OCI-LY7 (cell line): Measurements from ENCODE around the gene CACNA2D4. TPM values are rescaled to one million over a fixed set of nuclear protein-coding genes. Genes with fewer than 3 reads are reported as not detected.

Source experiments
- BruUV-seq: library from RNA; stranded (reverse); fragments of 400-500 nt; replicated peaks from 2 replicates; lab custom pipeline; 2021; lab: Mats Ljungman, UMichigan
- CTCF ChIA-PET: fragments of 300-600 bp; sonication (Branson Sonifier 250); formaldehyde crosslinking; loops from one replicate; lab custom pipeline; 2022; ENCODE audit warnings: antibody characterized with exemption; ENCODE audit not compliant: unreplicated experiment; lab: Charles Lee
- POLR2A ChIA-PET: fragments of 300-600 bp; sonication (Branson Sonifier 250); formaldehyde crosslinking; loops from one replicate; lab custom pipeline; 2022; ENCODE audit warnings: antibody characterized with exemption; lab: Charles Lee
- DNase-seq: peaks from one replicate; pipeline ENCODE4 v3.0.0-alpha.2; 2015; ENCODE audit warnings: low spot score
- H2AFZ ChIP-seq: fragments of 200-600 bp; sonication (generic), shearing (Covaris generic); 2 replicates; pipeline ENCODE4 v1.6.1; 2014; ENCODE audit warnings: mild to moderate bottlenecking, antibody characterized with exemption, low read length, moderate library complexity
- H3K27ac ChIP-seq: fragments of 200-600 bp; sonication (generic); 2 replicates; pipeline ENCODE4 v1.5.1; 2014; ENCODE audit warnings: mixed run types, low read depth, mild to moderate bottlenecking, moderate library complexity, low read length, inconsistent platforms; ENCODE audit not compliant: poor library complexity, severe bottlenecking
- H3K36me3 ChIP-seq: fragments of 200-600 bp; sonication (generic); 2 replicates; pipeline ENCODE4 v1.6.1; 2014; ENCODE audit warnings: mild to moderate bottlenecking, antibody characterized with exemption, low read length, moderate library complexity, mixed read lengths; ENCODE audit not compliant: insufficient read depth
- H3K4me1 ChIP-seq: fragments of 200-600 bp; sonication (generic); 2 replicates; pipeline ENCODE4 v1.5.1; 2014; ENCODE audit warnings: mild to moderate bottlenecking, low read length; ENCODE audit not compliant: insufficient read depth, poor library complexity, severe bottlenecking
- H3K4me2 ChIP-seq: fragments of 200-600 bp; sonication (generic); 2 replicates; pipeline ENCODE4 v1.6.1; 2014; ENCODE audit warnings: mild to moderate bottlenecking, low read length
- H3K4me3 ChIP-seq: fragments of 200-600 bp; sonication (generic); 2 replicates; pipeline ENCODE4 v1.5.1; 2014; ENCODE audit warnings: mild to moderate bottlenecking, low read depth, low read length; ENCODE audit not compliant: poor library complexity, severe bottlenecking
- H3K79me2 ChIP-seq: fragments of 200-600 bp; sonication (generic); 2 replicates; pipeline ENCODE4 v1.6.1; 2016; ENCODE audit warnings: low read depth, mild to moderate bottlenecking, low read length, moderate library complexity, mixed read lengths; ENCODE audit not compliant: insufficient read depth
- H3K9me2 ChIP-seq: fragments of 200-600 bp; sonication (generic); 2 replicates; pipeline ENCODE4 v1.6.1; 2016; ENCODE audit warnings: mild to moderate bottlenecking, low read length, mixed read lengths; ENCODE audit not compliant: insufficient read depth
- H3K9me3 ChIP-seq: fragments of 200-600 bp; sonication (generic); 2 replicates; pipeline ENCODE4 v1.6.1; 2014; ENCODE audit warnings: mild to moderate bottlenecking, mixed run types, low read length, mixed read lengths
- H4K20me1 ChIP-seq: fragments of 200-600 bp; sonication (generic); 2 replicates; pipeline ENCODE4 v1.6.1; 2014; ENCODE audit warnings: mild to moderate bottlenecking, antibody characterized with exemption, low read length, moderate library complexity, mixed read lengths; ENCODE audit not compliant: insufficient read depth
- EZH2phosphoT487 ChIP-seq: fragments of 200-600 bp; sonication (generic); IDR thresholded peaks from 2 replicates; pipeline ENCODE4 v1.6.1; 2018; ENCODE audit warnings: low read depth, borderline replicate concordance, mild to moderate bottlenecking, mixed run types, antibody characterized with exemption, low read length, moderate library complexity, mixed read lengths
- intact Hi-C: fragments of 100-400 bp; cut with micrococcal nuclease; formaldehyde crosslinking; loops from one replicate; pipeline ENCODE4 v1.10.0; 2022; ENCODE audit not compliant: unreplicated experiment
- total RNA-seq, 2 experiments: library from RNA; depleted of rRNA in 1 of 2; stranded (reverse); fragments of >200 nt in 1 of 2; shearing (Covaris generic) in 1 of 2; gene quantifications; 2 replicates each; pipeline ENCODE4 v1.2.3, GENCODE V29; 2014 to 2022
- TF ChIP-seq, protein P1 (sequence below): fragments of 200-600 bp; sonication (generic); conservative IDR thresholded peaks from 2 replicates; pipeline ENCODE4 v1.5.1; 2014; ENCODE audit warnings: mild to moderate bottlenecking, antibody characterized with exemption, low read length, moderate library complexity, mixed read lengths

Gene CACNA2D4
- total RNA-seq, 2 experiments from 2014 or later = 0.13 TPM; not detected in 1

DNA sequence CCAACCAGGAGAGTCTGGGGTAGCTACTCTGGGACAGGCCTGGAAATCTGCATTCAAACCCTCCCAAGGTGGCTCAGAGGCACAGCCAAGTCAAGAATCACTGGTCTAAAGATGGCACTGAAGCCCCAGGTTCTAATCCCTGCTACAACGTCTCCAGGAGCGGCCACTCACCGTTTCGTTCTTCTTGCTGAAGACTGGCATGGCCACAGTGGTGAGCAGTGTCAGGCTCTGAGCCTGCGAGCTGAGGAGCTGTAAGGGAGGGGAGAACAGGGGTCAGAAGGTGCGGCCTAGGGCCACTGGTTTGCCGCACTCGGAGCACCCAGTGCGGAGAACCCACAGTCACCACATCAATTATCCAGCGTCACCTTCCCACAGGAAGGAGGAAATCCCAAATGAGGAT is 38.8 kb downstream of the CACNA2D4 start:
- H3K79me2 ChIP-seq = no peaks in the 10 kb centered on the region
- H3K27ac ChIP-seq = no peak overlapping the region
- POLR2A ChIA-PET = no interaction called here
- CTCF ChIA-PET = interaction anchor here (0.5 kb wide), 1 partner anchor 45 kb away, joined by 3 read pairs; no protein-coding TSS in a partner anchor
- no peaks in the 10 kb centered on the region for H4K20me1 ChIP-seq
- no peak overlapping the region for H2AFZ ChIP-seq
- no peaks in the 10 kb centered on the region for H3K9me3 ChIP-seq
- intact Hi-C loops = no loop called here
- no peaks in the 10 kb centered on the region for H3K9me2 ChIP-seq
- H3K4me2 ChIP-seq = no peak overlapping the region
- TF ChIP-seq, protein P1, sequence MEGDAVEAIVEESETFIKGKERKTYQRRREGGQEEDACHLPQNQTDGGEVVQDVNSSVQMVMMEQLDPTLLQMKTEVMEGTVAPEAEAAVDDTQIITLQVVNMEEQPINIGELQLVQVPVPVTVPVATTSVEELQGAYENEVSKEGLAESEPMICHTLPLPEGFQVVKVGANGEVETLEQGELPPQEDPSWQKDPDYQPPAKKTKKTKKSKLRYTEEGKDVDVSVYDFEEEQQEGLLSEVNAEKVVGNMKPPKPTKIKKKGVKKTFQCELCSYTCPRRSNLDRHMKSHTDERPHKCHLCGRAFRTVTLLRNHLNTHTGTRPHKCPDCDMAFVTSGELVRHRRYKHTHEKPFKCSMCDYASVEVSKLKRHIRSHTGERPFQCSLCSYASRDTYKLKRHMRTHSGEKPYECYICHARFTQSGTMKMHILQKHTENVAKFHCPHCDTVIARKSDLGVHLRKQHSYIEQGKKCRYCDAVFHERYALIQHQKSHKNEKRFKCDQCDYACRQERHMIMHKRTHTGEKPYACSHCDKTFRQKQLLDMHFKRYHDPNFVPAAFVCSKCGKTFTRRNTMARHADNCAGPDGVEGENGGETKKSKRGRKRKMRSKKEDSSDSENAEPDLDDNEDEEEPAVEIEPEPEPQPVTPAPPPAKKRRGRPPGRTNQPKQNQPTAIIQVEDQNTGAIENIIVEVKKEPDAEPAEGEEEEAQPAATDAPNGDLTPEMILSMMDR = no peak
- TF ChIP-seq EZH2phosphoT487 = no peak
- H3K36me3 ChIP-seq = no peaks in the 10 kb centered on the region
- no peak for DNase-seq
- H3K4me3 ChIP-seq = no peak overlapping the region
- no peaks in the 10 kb centered on the region for H3K4me1 ChIP-seq
- BruUV-seq = no TSS peak

DNA sequence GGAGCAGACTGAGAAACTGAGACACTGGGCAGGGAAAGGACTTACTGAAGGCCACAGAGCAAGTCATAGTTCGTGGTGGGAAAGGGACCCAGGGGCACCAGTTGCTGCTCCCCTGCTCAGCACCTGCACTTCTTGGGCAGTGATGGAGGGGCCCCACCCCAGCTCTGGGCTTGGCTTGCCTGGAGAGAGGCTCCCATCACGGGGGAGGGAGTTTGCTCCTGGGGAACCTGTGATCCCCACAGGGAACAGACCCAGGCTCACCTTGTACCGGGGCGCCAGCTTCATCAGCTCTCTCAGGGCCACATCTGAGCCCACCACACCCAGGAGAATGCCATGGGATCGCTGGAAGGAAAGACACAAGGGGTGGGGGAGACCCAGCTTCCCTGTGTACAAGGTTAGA is 39.8 kb downstream of the CACNA2D4 start:
- Histone ChIP-seq H2AFZ (no peak overlapping the region), H3K27ac (no peak overlapping the region), H3K9me2 (no peaks in the 10 kb centered on the region), H3K4me2 (no peak overlapping the region), H3K36me3 (no peaks in the 10 kb centered on the region), H3K4me3 (no peak overlapping the region), H4K20me1 (no peaks in the 10 kb centered on the region), H3K9me3 (no peaks in the 10 kb centered on the region), H3K79me2 (no peaks in the 10 kb centered on the region), H3K4me1 (no peaks in the 10 kb centered on the region)
- intact Hi-C loops = no loop called here
- DNase-seq = no peak
- CTCF ChIA-PET = no interaction called here
- TF ChIP-seq, protein P1 = no peak
- no peak for TF ChIP-seq EZH2phosphoT487
- POLR2A ChIA-PET = no interaction called here
- no TSS peak for BruUV-seq

DNA sequence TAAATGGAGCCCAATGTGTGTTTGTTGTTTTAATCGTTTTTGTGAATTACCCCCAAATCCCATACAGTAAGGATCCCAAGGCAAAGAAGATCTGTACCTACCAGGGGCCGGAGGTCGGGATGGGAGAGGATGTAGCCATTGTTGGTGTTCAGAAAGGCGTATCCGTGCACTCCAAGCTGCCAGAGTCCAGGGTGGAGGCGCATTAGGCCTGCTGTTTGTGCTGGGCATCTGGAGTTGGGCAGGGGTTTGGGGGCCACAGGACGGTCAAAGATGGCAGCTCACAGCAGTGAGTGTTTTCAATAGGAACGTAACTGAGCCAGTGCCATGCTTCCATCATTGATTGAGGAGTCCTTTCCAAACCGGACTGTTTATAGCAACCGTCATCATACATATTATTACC is 40.2 kb downstream of the CACNA2D4 start:
- TF ChIP-seq, protein P1 = no peak
- TF ChIP-seq EZH2phosphoT487 = no peak
- H3K9me3 ChIP-seq = no peaks in the 10 kb centered on the region
- H3K36me3 ChIP-seq = no peaks in the 10 kb centered on the region
- H3K79me2 ChIP-seq = no peaks in the 10 kb centered on the region
- no peak overlapping the region for H3K27ac ChIP-seq
- H3K4me2 ChIP-seq = no peak overlapping the region
- no peaks in the 10 kb centered on the region for H3K9me2 ChIP-seq
- no peak overlapping the region for H3K4me3 ChIP-seq
- no TSS peak for BruUV-seq
- H3K4me1 ChIP-seq = no peaks in the 10 kb centered on the region
- ChIA-PET POLR2A (no interaction called here), CTCF (no interaction called here)
- H2AFZ ChIP-seq = no peak overlapping the region
- intact Hi-C loops = no loop called here
- H4K20me1 ChIP-seq = no peaks in the 10 kb centered on the region
- no peak for DNase-seq
